HCT116 (cell line): ENCODE results near the gene GIMD1. TPM values are rescaled to one million over a fixed set of nuclear protein-coding genes. Genes with fewer than 3 reads are reported as not detected.

Experiments
- ATAC-seq: fragments of 200-7000 bp; cut with Tn5 transposase; 2 replicates; pipeline ENCODE4 v1.9.1; 2020; ENCODE audit warnings: mild to moderate bottlenecking, moderate library complexity
- BruUV-seq: library from RNA; stranded (reverse); fragments of 400-500 nt; replicated peaks from 2 replicates; lab custom pipeline; 2021; lab: Mats Ljungman, UMichigan
- CTCF ChIA-PET: fragments of 300-600 bp; sonication (Branson Sonifier 250); formaldehyde crosslinking; loops from one replicate; lab custom pipeline; 2021; ENCODE audit warnings: antibody characterized with exemption; lab: Charles Lee
- POLR2A ChIA-PET: fragments of 300-600, 350-600 bp; sonication (Branson Sonifier 250); formaldehyde crosslinking; loops from one replicate; lab custom pipeline; 2021; ENCODE audit warnings: antibody characterized with exemption; lab: Charles Lee
- RAD21 ChIA-PET, 2 experiments: fragments of 300-600 bp; sonication (Branson Sonifier 250); formaldehyde crosslinking; loops; one replicate each; lab custom pipeline; 2023; ENCODE audit warnings: low total read pairs in 2 of 2; ENCODE audit not compliant: uncharacterized antibody in 2 of 2, unreplicated experiment in 2 of 2, low non-redundant PET in 1 of 2; lab: Charles Lee
- DNase-seq: peaks from one replicate; pipeline ENCODE4 v3.0.0-alpha.2; 2010; ENCODE audit warnings: low read depth, low spot score
- H2AFZ ChIP-seq: fragments of 200-600 bp; shearing (Covaris generic), sonication (generic); 2 replicates; pipeline ENCODE4 v1.6.1; 2017; ENCODE audit warnings: low read depth, mixed run types, mixed read lengths, antibody characterized with exemption, low read length; ENCODE audit not compliant: poor library complexity, severe bottlenecking
- H3K27ac ChIP-seq: 2 replicates; pipeline ENCODE4 v1.5.1; 2012; ENCODE audit warnings: low read depth, low read length
- H3K27me3 ChIP-seq: fragments of 200-600 bp; sonication (generic); 2 replicates; pipeline ENCODE4 v1.6.1; 2016; ENCODE audit warnings: mixed run types, low read length, mixed read lengths; ENCODE audit not compliant: insufficient read depth
- H3K36me3 ChIP-seq, 2 experiments: fragments of 200-500 bp in 1 of 2; fragments of 200-600 bp in 1 of 2; sonication (Bioruptor generic) in 1 of 2; sonication (generic) in 1 of 2; 2 replicates each; pipeline versions ENCODE4 v1.5.1 to v1.6.1; 2014 to 2016; ENCODE audit warnings: low read length in 2 of 2, inconsistent platforms in 1 of 2, mixed read lengths in 1 of 2, mixed run types in 1 of 2; ENCODE audit not compliant: insufficient read depth in 2 of 2, control insufficient read depth in 1 of 2
- H3K4me1 ChIP-seq, 2 experiments: fragments of 200-600 bp in 1 of 2; sonication (generic) in 1 of 2; 2 replicates each; pipeline versions ENCODE4 v1.5.1 to v1.6.1; 2012 to 2017; ENCODE audit warnings: low read length in 2 of 2, inconsistent platforms in 1 of 2, mild to moderate bottlenecking in 1 of 2, mixed read lengths in 1 of 2, mixed run types in 1 of 2, moderate library complexity in 1 of 2; ENCODE audit not compliant: insufficient read depth in 2 of 2, control insufficient read depth in 1 of 2
- H3K4me2 ChIP-seq: fragments of 200-600 bp; sonication (generic); 2 replicates; pipeline ENCODE4 v1.6.1; 2017; ENCODE audit warnings: mixed run types, low read length, mixed read lengths
- H3K4me3 ChIP-seq, 2 experiments: fragments of 200-600 bp in 1 of 2; sonication (generic) in 1 of 2; replicated peaks in 1 of 2; 2 replicates each; pipeline ENCODE4 v1.5.1; 2011 to 2016; ENCODE audit warnings: low read length in 2 of 2, control low read depth in 1 of 2, low read depth in 1 of 2, mild to moderate bottlenecking in 1 of 2, mixed read lengths in 1 of 2, mixed run types in 1 of 2
- H3K79me2 ChIP-seq: fragments of 200-600 bp; sonication (generic); 2 replicates; pipeline ENCODE4 v1.6.1; 2017; ENCODE audit warnings: mild to moderate bottlenecking, mixed run types, low read length, moderate library complexity, mixed read lengths; ENCODE audit not compliant: insufficient read depth
- H3K9ac ChIP-seq: fragments of 200-600 bp; sonication (generic); 2 replicates; pipeline ENCODE4 v1.6.1; 2016; ENCODE audit warnings: low read length, mixed read lengths
- H3K9me2 ChIP-seq: fragments of 200-600 bp; sonication (generic), shearing (Covaris generic); 2 replicates; pipeline ENCODE4 v1.6.1; 2017; ENCODE audit warnings: mixed run types, mild to moderate bottlenecking, moderate library complexity; ENCODE audit not compliant: insufficient read depth
- H3K9me3 ChIP-seq, 2 experiments: fragments of 200-500 bp in 1 of 2; fragments of 200-600 bp in 1 of 2; sonication (Bioruptor generic) in 1 of 2; sonication (generic) in 1 of 2; 2 replicates each; pipeline ENCODE4 v1.6.1; 2014 to 2017; ENCODE audit warnings: low read length in 2 of 2, mixed read lengths in 2 of 2, inconsistent platforms in 1 of 2, low read depth in 1 of 2, mild to moderate bottlenecking in 1 of 2, mixed run types in 1 of 2, moderate library complexity in 1 of 2; ENCODE audit not compliant: control insufficient read depth in 1 of 2, insufficient read depth in 1 of 2
- H4K20me1 ChIP-seq: fragments of 200-600 bp; sonication (generic), shearing (Covaris generic); 2 replicates; pipeline ENCODE4 v1.6.1; 2017; ENCODE audit warnings: mixed run types, mild to moderate bottlenecking, moderate library complexity; ENCODE audit not compliant: insufficient read depth
- ATF3 ChIP-seq: IDR thresholded peaks from 2 replicates; pipeline ENCODE4 v1.6.1; 2012
- CTCF ChIP-seq, 3 experiments: fragments of 200-600 bp in 1 of 3; sonication (generic) in 1 of 3; IDR thresholded peaks in 2 of 3; conservative IDR thresholded peaks in 1 of 3; 2 replicates each; pipeline ENCODE4 v1.5.1; 2012 to 2017; ENCODE audit warnings: low read depth in 2 of 3, low read length in 2 of 3, antibody characterized with exemption in 1 of 3, borderline replicate concordance in 1 of 3, control low read depth in 1 of 3, mild to moderate bottlenecking in 1 of 3, mixed read lengths in 1 of 3, mixed run types in 1 of 3, moderate library complexity in 1 of 3; ENCODE audit not compliant: insufficient read depth in 1 of 3
- EGR1 ChIP-seq: IDR thresholded peaks from 2 replicates; pipeline ENCODE4 v1.6.1; 2012; ENCODE audit warnings: low read depth
- ELF1 ChIP-seq: IDR thresholded peaks from 2 replicates; pipeline ENCODE4 v1.6.1; 2012; ENCODE audit warnings: low read depth, borderline replicate concordance
- JUND ChIP-seq: IDR thresholded peaks from 2 replicates; pipeline ENCODE4 v1.6.1; 2012
- POLR2AphosphoS5 ChIP-seq: IDR thresholded peaks from 2 replicates; pipeline ENCODE4 v1.6.1; 2011; ENCODE audit warnings: mild to moderate bottlenecking, low read depth, low read length, moderate library complexity
- SP1 ChIP-seq: IDR thresholded peaks from 2 replicates; pipeline ENCODE4 v1.6.1; 2012; ENCODE audit warnings: low read depth
- YY1 ChIP-seq: IDR thresholded peaks from 2 replicates; pipeline ENCODE4 v1.6.1; 2011; ENCODE audit warnings: low read length, low read depth, moderate library complexity, mild to moderate bottlenecking; ENCODE audit not compliant: insufficient replicate concordance; ENCODE audit errors: extremely low read depth
- intact Hi-C: fragments of 100-400 bp; cut with micrococcal nuclease; formaldehyde crosslinking; loops from 2 replicates; pipeline ENCODE4 v1.10.0; 2022
- total RNA-seq: library from RNA; stranded (reverse); gene quantifications from one replicate; pipeline ENCODE4 v1.2.1, GENCODE V29; 2021; ENCODE audit not compliant: unreplicated experiment
- TF ChIP-seq, protein P1 (sequence below): IDR thresholded peaks from 2 replicates; pipeline ENCODE4 v1.6.1; 2012

GIMD1 gene
- total RNA-seq, 1 experiment from 2014 or later, result not detected

GRCh38 chr4:106337916-106338315 lies 30.7 kb downstream of the GIMD1 start:
- Histone ChIP-seq H4K20me1 (no peaks in the 10 kb centered on the region), H3K9me2 (no peaks in the 10 kb centered on the region), H3K4me1 (no peaks in the 10 kb centered on the region), H3K27ac (no peak overlapping the region), H3K4me2 (no peak overlapping the region), H2AFZ (no peak overlapping the region), H3K9ac (no peak overlapping the region), H3K79me2 (peaks cover 46% of the 10 kb centered on the region), H3K27me3 (no peaks in the 10 kb centered on the region), H3K9me3 (no peaks in the 10 kb centered on the region), H3K4me3 (no peak overlapping the region), H3K36me3 (peaks cover 14 to 26% of the 10 kb centered on the region in 2 experiments; a peak in 3 of 4 replicates)
- DNase-seq (no peak), ATAC-seq (no peak)
- RAD21 ChIA-PET, result no interaction called here
- intact Hi-C loops, result no loop called here
- no peak for TF ChIP-seq POLR2AphosphoS5
- TF ChIP-seq YY1, result no peak
- TF ChIP-seq ATF3, result no peak
- no peak for TF ChIP-seq CTCF (IDR thresholded peaks at IDR 0.05 in 2 of 3, conservative IDR thresholded peaks at IDR 0.05 in 1 of 3; ENCODE audit: borderline replicate concordance in 1 of 3, insufficient read depth in 1 of 3, low read depth in 2 of 3, low read length in 2 of 3)
- TF ChIP-seq ELF1, result no peak
- TF ChIP-seq JUND, result no peak
- TF ChIP-seq SP1, result no peak
- TF ChIP-seq, protein P1, sequence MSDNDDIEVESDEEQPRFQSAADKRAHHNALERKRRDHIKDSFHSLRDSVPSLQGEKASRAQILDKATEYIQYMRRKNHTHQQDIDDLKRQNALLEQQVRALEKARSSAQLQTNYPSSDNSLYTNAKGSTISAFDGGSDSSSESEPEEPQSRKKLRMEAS, result no peak
- TF ChIP-seq EGR1, result no peak
- CTCF ChIA-PET, result no interaction called here
- POLR2A ChIA-PET, result no interaction called here
- BruUV-seq, result TSS peak; percentile 8
